PC-9 (cell line): Measurements from ENCODE around the gene NRXN2.

Experiments used
- CTCF ChIP-seq: fragments of 200-600 bp; sonication (generic); conservative IDR thresholded peaks from 2 replicates; pipeline ENCODE4 v1.6.1; 2017; ENCODE audit warnings: mixed run types, antibody characterized with exemption, mild to moderate bottlenecking, moderate library complexity
- EZH2 ChIP-seq: fragments of 200-600 bp; sonication (generic); IDR thresholded peaks from 2 replicates; pipeline ENCODE4 v1.8.0; 2017; ENCODE audit warnings: antibody characterized with exemption, low read depth

GRCh38 chr11:64568041-64568571, 154.9 kb downstream of the NRXN2 start:
- TF ChIP-seq CTCF (no peak), EZH2 (no peak)
